ENCODE results near the gene AOPEP.

AOPEP gene

DNA sequence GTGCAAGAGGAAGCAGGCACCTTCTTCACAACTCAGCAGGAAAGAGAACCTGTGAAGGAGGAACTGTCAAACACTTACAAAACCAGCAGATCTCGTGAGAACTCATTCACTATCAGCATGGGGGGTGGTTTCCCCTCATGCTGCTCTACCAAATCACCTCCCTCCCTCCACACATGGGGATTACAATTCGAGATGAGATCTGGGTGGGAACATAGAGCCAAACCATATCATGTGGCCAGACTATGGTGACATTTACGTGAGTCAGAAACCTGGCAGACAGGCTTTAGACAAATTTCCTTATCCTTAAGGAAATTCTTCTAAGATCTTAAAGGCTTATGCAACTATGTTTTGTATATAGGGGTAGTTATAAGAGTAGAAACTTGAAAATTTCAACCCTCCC lies 8.7 kb upstream of the AOPEP start:
- DNase-seq = no peak

DNA sequence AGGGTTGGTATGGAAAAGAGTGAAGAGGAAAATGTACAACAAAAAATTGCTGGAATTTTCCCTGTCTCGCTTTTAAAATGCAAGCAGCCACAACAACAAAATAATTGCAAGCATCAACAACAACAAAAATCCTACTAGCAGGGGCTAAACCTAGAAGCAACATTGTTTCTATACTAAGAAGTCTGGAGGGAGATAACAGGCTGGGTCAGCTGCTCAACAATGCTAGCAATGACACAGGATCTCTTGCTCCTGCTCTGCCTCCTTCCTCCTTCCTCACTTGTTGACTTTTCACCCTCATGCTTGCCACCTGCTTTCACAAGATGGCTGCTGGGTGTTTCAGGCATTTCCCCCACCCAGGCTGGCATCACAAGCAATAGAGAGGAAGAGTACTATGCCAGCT lies 7.6 kb upstream of the AOPEP start:
- no peak for DNase-seq

DNA sequence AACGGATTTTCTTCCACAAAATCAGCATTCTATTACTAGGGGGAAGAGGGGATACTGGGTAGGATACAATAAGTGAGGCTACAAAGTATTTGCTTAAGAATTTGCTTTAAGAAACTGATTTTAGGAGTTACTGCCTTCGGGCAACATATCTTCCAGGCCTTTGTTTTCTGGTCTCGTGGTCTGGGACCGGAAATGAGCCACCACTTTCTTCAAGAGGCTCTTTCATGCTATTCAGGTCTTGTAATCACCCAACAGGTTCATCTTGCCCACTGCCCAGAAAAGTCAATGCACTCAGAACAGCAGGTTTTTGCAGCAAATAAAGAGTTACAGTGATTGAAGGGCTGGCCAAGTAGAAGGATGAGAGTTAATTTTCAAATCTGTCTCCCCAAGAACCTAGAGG lies 6.6 kb upstream of the AOPEP start:
- DNase-seq = no peak

DNA sequence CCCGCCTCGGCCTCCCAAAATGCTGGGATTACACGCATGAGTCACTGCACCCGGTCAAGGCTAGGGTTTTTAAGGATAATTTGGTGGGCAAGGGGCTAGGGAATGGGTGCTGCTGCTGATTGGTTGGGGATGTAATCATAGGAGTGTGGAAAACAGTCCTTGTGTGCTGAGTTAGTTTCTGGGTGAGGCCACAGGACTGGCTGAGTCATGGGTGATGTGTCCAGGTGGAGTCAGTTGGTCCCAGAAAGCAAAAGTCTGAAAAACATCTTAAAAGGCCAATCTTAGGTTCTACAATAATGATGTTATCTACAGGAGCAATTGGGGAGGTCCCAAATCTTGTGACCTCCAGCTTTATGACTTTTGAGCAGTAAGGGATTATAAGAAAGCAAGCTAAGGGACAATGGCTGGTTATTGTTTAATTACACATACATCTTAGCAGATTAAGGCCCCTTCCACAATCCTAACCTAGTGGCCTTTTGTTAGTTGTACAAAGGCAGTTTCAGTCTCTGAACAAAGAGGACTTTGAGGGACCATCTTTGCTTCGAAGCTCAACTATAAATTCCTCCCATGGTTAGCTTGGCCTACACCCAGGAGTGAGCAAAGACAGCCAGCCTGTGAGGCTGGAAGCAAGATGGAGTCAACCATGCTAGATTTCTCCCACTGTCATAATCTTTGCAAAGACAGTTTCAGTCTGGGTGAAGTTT lies 5.5 kb upstream of the AOPEP start:
- DNase-seq = no peak

DNA sequence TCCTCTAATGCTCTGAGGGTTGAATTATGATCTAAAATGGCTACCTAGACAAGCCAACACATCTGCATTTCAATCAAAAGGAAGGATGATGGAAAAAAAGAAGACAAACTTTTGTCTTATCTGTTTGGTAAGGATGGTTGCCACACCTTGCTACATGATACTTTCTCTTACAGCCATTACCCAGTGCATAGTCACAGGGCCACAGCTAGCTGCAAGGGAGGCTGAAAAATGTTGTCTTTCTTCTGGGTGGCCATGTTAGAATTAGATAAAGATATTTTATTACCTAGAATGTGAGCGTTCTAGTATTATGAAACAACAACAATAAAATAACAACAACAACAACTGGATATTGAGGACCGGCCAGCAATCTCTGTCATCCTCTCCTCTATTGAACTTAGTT lies 4.7 kb upstream of the AOPEP start:
- no peak for DNase-seq

DNA sequence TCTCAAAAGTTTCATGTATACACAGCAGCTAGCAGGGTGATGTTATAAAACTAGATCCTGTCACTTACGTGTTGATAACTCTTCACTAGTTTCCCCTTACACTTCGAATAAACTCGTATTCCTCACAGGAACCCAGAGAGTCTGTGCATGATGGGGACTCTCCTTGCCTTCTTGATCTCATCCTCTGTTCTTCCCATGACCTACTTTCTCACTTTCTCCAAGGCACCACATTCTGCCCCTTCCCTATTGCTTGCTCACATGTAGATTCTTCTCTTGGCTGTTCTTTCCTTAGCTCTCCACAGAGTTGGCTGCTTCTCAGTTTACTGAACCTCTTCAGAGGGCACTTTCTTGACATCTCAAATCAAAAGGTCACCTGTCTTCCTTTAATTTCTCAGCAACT lies 1.2 kb upstream of the AOPEP start:
- DNase-seq = no peak

DNA sequence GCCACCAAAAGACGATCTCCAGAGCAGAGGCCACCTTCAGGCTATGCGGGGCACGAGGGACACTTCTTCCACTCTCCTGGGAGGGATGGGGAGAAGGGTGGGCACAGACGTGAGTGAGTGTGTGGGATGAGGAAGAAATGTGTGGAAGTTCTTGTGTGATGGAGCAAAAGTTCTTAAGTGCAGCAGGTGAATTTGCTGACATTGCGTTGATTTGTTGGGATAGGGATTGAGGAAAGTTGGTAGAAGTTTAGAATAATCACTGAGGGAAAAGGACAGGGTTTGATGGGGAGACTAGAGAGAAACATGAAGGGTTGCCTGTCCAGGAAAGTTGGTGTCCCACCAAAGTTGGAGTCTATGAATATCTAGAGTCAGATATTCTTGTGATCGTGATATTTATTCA lies 2.2 kb downstream of the AOPEP start:
- DNase-seq = no peak

DNA sequence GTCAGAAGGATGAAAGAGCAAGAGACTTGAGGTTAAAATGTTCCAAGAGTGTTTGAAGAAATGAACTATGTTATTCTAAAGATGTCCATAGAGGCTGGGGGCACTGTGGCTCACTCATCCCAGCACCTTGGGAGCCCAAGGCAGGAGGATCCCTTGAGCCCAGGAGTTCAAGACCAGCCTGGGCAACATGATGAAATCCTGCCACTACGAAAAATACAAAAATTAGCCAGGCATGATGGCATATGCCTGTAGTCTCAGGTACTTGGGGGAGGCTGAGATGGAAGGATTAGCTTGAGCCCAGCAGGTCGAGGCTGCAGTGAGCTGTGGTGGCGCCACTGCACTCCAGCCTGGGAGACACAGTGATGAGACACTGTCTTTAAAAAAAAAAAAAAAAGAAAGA lies 2.7 kb downstream of the AOPEP start:
- no peak for DNase-seq

DNA sequence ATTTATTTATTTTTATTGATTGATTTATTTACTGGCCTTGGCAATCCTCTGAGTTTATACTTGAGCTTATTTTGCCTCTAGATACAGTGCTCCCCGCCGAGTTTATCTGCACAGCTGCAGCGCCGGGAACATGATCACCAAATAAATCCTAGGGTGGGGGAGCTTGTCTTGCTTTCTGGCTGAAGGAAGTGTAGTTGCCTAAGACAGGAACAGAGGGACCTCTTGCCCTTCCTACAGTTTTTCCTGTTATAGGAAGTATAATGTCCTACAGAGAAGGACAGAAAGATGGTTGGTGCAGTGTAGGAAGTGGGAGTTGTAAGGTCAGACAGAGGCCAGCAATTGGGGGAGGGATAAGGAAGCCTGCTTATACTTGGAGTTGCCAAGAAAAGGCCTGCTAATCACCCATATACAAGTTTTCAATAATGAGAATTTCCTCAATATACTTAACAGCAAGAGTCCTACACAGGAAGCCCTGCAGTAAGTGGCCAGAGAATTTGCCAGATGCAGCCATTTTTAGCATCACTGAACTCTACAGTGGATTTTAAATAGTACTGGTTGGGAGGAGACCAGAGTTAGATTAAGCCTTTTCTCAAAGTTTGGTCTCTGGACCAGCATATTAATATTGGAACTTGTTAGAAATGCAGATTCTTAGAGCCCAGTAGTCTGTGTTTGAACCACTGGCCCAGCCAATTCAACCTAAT lies 7.7 kb downstream of the AOPEP start:
- DNase-seq = no peak

DNA sequence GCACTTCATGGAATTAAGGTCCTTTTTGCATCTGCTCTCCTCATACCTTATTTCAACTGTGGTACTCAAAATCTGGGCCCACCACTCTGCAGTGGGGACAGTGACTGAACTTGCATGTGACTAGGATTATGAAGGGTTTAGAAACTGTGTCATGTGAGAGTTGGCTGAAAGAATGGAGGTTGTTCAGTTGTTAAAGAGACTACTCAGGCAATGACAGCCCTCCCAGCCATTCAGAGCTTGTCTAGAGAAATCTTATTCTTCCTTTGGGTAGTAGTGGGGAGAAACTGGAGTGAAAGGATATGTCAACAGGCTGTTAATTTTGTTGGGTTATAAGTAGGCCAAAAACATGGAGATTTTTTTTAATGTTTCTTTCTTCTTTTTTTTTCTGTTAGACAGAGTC lies 10.3 kb downstream of the AOPEP start:
- DNase-seq = no peak

DNA sequence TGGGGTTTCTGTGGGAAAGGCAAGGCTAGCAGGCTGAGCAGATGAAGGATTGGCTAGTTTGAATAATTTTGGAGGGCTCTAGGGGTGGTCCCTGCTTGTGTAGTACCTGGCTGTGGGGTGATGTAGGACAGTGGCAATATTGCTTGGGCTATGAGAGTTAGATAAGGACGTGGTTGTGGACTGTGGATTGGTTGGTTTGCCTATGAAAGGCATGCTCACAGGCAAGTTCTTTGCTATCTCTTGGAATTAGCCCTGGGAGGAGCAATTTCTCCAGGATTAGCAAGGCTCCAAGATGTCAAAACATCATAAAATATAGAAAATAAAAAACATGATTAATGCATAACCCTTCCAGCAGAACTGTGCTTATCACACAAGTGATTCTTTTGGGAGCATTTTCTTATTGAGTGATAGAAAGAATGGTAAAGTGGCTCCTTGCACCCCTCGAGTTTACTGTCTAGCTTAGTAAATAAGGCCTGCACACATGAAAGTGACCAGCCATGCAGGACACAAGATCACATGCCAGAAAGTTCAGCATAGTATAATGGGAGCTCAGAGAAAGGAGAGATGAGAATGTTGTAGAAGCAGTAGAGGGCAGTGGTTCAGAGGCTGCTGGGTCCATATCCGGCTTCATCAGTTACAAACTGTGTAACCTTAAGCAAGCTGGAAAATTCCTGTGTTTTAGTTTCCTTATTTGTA lies 13.8 kb downstream of the AOPEP start:
- no peak for DNase-seq

DNA sequence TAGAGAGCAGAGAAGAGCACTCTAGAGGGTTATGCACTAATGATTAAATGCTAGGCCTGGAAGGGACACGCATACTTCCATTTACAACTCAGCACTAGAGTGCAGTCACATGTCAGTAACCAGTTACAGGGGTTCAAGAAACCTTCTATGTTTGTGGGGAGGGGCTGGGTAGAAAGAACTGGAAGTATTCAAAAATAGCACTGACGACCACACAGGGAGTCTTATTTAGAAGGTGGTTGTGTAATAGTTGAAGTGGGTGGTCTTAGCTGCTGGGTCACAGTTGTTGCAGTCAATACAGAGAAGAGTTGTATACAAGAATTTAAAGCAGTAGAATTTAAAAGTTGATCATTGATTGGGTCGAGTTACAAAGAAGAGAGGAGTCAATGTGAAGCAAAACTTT lies 15.4 kb downstream of the AOPEP start:
- DNase-seq = no peak

DNA sequence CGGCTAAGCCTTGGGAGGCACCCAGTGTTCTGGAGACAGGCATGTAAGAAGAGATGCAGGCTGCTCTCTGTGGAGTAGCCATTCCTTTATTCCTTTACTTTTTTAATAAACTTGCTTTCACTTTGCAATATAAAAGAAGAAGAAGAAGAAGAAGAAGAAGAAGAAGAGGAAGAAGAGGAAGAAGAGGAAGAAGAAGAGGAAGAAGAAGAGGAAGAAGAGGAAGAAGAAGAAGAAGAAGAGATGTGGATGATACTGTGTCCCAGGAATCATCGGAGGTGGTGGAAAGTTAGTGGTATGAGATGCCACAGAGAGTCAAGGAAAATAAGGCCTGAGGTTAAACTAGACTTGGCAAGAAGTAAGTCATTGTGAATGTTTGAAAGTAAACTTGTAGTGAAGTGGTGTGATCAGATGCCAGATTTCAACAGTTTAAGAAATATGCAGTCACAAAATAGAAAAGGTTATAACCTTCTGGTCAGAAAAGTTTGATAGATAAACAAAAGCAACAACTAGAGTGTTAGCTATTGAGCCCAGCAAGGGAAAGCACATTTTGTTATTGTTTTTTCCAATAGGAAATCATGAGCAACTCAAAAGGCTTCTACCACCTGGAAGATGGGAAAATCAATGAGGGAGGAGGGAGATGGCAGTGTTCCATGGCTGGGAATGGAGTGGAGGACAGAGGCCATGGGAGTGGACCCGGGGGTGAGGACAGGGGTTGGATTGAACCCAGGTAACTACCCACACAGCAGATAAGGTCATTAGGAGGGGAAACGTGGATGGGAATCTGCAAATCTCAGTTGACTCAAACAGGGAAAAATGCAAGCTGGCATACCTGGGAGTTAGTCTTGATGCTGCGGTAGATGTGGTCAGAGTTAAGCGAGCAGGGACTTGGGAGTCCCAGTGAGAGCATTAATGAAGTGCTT lies 16.8 kb downstream of the AOPEP start:
- DNase-seq = no peak

DNA sequence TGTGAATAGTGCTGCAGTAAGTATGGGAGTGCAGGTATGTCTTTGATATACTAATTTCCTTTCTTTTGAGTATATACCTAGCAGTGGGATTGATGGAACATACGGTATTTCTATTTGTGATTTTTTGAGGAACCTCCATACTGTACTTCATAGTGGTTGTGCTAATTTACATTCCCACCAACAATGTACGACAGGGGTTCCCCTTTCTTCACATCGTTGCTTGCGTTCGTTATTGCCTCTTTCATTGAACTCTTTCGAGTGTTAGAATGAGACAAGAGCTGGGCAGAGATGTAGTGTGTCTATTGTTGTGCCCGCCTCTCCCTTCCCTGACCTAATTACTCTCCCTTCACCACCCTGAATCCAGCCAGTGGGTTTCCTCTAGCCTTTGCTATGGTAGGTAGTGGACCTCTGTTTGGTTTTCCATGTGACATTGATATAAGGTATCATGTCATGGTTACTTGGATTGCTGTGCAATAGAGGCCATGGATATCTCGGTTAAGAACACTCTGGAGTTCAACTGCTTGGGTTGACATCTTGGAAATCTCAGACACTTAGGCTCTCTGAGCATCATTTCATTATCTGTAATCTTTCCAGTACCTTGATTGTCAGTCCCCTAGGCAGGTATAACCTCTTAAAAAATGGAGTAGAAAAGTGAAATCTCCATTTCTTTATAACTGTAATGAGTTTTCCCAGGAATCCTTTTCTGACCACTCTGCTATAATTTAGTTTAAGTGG lies 19.5 kb downstream of the AOPEP start:
- no peak for DNase-seq

DNA sequence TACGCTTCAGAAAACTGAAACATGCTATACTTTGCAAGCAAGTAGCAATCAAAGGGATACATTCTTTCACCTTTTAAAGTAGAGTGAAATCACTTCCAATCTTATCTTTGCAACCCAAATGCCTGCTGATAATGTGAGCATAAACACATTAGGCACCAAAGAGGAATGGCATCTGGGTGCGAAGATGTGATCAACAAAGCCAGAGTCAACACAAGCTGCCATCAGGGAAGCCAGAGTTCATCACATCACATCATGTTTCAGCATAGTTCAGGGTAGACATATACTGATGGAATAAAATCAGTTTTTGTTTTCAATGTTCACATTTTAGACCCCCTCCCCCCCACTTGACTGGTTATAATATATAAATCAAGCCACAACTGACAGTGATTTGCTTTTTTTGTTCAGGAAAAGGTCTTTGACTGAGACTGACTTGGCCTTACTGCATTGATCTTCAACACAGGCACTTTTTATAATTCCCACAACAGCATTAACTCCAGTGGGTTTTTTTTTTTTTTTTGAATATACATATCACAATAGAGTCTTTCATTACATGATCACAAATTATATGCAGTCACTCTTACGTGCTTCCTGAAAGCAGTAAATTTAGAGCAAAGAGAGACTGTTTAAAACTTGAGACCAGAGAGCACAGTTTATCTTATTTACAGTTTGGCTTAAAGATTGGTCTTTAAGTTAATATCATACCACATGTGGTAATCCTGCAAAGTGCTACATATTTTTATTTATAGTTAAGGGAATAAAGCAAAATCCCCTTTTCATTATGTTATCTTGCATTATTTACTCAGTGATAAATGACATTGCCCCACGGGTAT lies 20.3 kb downstream of the AOPEP start:
- DNase-seq = no peak

DNA sequence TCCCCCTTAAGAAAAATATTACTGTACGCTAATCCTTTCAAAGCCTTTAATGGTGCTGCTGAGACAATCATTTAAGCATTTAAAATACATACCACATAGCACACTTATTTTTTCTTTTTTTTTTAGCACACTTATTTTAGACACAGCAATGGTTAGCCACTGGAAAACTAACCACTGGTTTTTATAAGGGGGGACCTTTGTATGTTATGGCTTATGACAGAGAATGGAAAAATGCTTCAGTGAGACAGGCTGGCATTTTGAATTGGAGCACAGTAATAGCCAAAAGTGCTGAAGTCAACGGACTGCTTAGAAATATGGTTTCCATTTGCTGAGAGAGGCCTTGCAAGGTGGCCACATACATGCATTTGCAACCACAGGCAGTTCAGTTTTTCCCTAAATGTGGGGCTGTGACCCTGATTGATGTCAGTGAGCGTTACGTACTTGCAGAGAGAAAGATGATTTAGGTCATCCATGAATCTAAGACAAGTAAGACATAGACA lies 28.5 kb downstream of the AOPEP start:
- no peak for DNase-seq

DNA sequence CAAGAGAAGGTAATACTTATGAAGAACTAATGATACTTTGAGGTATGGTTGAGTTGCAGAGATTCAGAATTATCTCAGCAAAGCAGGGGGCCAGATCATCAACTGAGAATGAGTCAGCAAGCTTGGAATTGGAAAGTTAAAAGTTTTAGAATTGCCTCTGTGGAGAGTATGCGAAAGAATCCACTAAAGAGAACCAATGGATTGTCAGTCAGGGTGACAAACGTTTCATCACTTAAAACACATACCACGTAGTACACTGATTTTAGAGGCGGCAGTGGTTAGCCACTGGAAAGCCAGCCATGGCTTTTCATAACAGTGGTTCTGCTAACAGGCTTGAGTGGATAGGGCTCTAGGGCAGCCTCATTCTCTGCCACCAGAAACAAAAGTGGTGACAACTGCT lies 30.7 kb downstream of the AOPEP start:
- DNase-seq = no peak

DNA sequence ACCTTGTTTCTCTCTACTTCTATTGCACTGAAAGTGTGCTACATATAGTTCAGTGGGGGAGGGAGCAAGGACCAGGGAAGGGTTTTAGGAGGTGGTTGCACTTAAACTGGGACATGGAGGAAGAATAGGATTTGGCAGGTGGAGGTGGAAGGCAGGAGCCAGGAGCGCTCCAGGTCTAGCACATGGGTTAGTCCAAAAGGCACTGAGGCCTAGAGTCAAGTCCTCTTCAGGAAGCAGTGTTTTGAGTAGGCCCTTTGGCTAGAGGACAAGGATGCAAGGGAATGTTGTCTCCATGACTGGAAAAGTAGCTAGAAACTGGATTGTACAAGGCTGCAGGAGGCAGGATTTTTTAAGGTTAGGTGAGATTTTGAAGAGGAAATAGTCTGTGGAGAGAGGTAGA lies 31.5 kb downstream of the AOPEP start:
- DNase-seq = no peak

DNA sequence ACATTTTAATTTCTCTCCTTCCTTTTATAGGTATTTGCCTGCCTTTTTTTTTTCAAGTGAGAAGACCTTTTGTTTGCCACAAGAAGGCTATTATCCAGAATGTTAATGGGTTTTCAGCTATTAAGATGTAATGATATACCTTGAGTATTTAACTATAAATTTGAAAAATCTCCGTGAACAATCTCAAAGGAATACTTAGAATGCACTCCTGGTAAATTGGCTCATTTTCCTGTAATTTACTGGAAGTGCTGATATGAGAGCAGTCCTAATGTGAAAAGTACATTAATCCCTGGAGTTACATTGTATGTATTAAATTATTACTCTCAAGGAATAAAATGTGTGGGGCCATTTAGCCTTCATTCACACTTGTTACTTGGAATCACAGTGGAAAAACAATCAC lies 32.4 kb downstream of the AOPEP start:
- DNase-seq = no peak

DNA sequence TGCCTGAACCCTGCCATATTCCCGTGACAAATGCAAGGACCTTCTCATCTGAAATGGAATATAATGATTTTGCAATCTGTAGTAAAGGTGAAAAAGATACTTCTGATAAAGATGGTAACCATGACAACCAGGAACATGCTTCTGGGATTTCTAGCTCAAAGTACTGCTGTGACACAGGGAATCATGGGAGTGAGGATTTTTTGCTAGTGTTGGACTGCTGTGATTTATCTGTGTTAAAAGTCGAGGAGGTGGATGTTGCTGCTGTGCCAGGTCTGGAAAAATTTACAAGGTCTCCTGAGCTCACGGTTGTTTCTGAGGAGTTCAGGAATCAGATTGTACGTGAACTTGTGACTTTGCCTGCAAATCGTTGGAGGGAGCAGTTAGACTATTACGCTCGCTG lies 33.5 kb downstream of the AOPEP start:
- DNase-seq = no peak

DNA sequence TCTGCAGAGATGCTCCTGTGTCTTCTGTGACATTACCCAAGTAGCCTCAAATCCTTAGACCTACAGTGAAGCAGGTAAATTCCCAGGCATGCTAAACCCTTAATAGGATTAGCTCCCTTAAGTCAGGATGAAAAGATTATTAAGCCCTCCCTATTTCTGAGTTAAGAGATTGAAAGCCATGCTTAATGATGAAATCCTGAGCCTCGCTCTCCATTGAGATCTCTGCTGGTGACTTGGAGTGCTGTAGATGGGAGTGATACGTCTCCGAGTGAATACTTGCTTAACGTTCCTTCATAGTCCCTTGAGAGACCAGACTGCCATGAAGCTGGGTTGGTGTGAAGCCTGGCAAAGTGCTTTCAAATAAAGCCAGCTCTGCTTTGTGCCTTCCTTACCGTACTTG lies 34.2 kb downstream of the AOPEP start:
- no peak for DNase-seq
